ENCODE measurements around the gene NRXN3.

GRCh38 chr14:78297858-78298257, 127.7 kb downstream of the NRXN3 start:
- TF ChIP-seq CTCF (IDR thresholded peaks at IDR 0.05) (no peak), POLR2A (IDR thresholded peaks at IDR 0.05) (no peak)

Data from heart left ventricle (tissue), 13 donors.